T-helper 2 cell treated with Interferon-gamma antibody and Interleukin-4, amounts not matched to agents 100 ng/mL and 5 ng/mL, for 36 hours (primary cell): ENCODE results near the gene CCDC136. TPM values are rescaled to one million over a fixed set of nuclear protein-coding genes. Genes with fewer than 3 reads are reported as not detected.

Source experiments
- intact Hi-C: fragments of 100-400 bp; cut with micrococcal nuclease; formaldehyde crosslinking; loops from one replicate; pipeline ENCODE4 v1.15.1; 2023
- total RNA-seq: library from RNA; stranded (reverse); gene quantifications from 2 replicates; pipeline ENCODE4 v1.2.3, GENCODE V29; 2022

The CCDC136 gene
- total RNA-seq, 1 donor from 2014 or later, result 13.5 TPM

GRCh38 chr7:128843938-128844621 is 52.3 kb downstream of the CCDC136 start:
- intact Hi-C loops, result loop anchor here (2.0 kb wide), 1 partner anchor 39 kb away; no protein-coding TSS in a partner anchor

- intact Hi-C loops, result no loop called here
These were observed 53.1 kb downstream of the CCDC136 start for GRCh38 chr7:128844777-128845311.

- intact Hi-C loops, result no loop called here
These were observed 53.7 kb downstream of the CCDC136 start for GRCh38 chr7:128845475-128845874.

GRCh38 chr7:128845987-128846386 is 54.2 kb downstream of the CCDC136 start:
- intact Hi-C loops, result no loop called here

DNA sequence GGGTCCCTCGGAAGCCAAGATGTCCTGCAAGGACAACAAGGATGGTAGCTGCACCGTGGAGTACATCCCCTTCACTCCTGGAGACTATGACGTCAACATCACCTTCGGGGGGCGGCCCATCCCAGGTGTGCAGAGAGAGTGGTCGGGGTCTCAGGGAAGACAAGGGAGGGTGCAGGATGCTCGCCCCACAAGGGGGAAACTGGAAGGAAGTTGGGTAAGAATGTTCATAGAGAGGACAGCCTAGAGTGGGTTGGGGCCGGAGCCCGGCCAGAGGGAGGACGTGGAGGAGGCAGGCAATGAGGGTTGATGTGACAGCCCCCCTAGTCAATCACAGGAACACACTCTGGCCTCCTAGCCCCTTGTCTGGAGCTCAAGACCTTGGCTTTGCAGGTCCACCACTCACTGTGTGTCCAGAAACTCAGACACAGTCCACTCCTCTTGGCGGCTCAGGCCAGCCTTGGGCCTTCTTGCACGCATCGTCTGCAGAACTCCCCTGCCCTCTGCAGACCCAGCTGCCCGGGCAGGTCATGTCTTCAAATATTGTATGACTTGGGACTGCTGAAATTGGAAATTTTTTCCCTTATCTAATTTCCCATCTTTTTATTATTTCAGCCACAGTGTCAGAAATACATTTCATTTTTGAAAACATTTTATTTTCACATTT is 55.1 kb downstream of the CCDC136 start:
- intact Hi-C loops, result no loop called here

DNA sequence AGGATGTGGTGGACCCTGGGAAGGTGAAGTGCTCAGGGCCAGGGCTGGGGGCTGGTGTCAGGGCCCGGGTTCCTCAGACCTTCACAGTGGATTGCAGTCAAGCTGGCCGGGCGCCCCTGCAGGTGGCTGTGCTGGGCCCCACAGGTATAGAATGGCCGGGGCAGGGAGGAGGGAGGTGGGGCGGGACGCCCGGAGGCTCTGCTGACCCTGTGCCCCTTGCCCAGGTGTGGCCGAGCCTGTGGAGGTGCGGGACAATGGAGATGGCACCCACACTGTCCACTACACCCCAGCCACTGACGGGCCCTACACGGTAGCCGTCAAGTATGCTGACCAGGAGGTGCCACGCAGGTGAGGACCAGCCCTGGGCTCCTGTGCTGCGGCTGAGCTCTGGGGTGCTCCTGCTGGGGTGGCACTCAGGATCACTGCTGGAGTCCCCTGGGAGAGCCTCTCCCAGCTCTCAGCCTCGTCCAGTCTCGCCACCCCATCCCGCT is 56.0 kb downstream of the CCDC136 start:
- intact Hi-C loops, result no loop called here

- intact Hi-C loops, result no loop called here
These were observed 56.8 kb downstream of the CCDC136 start for GRCh38 chr7:128848289-128849155.

- intact Hi-C loops, result no loop called here
These were observed 57.4 kb downstream of the CCDC136 start for GRCh38 chr7:128849156-128849515.

DNA sequence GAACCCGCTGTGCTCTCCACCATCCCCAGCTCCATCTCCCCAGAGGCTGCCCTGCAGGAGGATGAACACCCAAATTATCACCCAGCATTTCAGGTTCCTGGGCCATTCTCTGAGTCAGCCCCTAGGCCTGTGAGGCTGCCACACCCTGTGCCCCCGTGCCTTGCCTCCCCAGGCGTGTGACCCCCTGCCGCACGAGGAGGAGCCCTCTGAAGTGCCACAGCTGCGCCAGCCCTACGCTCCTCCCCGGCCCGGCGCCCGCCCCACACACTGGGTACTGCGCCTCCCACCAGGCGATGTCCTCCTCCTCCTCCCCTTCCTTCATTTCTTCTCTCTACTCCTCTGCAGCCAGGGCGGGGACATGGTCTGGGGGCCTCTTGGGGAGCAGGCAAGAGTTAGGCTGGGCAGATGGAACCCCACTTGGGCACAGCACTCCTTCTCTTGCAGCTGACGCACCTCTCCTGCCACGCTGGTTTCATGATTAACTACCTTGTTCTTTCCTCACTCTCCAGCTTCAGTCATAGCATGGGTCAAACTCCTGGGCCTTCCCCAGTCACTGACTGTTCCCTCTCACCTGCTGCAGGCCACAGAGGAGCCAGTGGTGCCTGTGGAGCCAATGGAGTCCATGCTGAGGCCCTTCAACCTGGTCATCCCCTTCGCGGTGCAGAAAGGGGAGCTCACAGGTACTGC is 58.2 kb downstream of the CCDC136 start:
- intact Hi-C loops, result no loop called here

GRCh38 chr7:128852537-128853254 is 60.9 kb downstream of the CCDC136 start:
- intact Hi-C loops, result no loop called here

DNA sequence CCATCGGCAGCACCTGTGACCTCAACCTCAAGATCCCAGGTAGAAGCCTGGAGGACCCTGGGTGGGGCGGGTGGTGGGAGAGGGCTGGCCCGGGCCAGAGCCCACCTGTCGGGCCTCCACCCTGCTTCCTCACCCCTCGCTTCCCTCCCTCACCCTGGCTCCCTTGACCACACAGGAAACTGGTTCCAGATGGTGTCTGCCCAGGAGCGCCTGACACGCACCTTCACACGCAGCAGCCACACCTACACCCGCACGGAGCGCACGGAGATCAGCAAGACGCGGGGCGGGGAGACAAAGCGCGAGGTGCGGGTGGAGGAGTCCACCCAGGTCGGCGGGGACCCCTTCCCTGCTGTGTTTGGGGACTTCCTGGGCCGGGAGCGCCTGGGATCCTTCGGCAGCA is 62.0 kb downstream of the CCDC136 start:
- intact Hi-C loops, result no loop called here

- intact Hi-C loops, result no loop called here
These were observed 62.6 kb downstream of the CCDC136 start for GRCh38 chr7:128854396-128854795.

GRCh38 chr7:128855559-128855958 is 63.8 kb downstream of the CCDC136 start:
- intact Hi-C loops, result no loop called here

DNA sequence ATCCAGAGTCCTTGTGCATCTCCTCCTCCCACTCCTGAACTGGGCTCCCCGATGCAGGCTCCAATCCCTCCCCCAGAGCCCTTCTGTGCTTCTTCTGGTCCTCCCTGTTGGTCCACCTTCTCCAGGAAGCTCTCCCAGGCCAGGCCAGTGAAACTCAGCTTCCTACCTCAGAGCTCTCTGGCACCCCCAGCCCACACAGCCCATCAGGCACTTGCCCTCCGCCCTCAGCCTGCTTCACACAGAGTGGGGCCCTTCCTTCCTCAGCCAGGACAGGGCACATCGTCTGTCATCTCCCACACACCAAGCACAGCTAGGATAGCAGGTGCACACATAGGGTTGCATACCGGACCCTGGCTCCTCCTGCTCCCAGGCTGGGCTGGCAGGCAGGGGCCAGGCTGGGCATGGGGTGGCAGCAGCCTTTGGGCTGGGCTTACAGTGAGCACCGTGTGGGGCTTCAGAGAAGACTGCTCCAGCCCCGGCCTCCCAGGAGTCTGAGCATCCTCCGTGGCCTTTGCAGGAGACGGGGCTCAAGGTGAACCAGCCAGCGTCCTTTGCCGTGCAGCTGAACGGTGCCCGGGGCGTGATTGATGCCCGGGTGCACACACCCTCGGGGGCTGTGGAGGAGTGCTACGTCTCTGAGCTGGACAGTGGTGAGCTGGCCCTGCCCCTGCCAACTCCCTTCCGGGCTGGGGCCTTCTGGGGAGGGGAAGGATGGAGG is 64.4 kb downstream of the CCDC136 start:
- intact Hi-C loops, result no loop called here

GRCh38 chr7:128858380-128859231 is 66.8 kb downstream of the CCDC136 start:
- intact Hi-C loops, result no loop called here

GRCh38 chr7:128859232-128860157 is 67.7 kb downstream of the CCDC136 start:
- intact Hi-C loops, result loop anchor here (5.0 kb wide), 2 partner anchors 402 to 452 kb away; partner anchors contain the start of genes HILPDA and IMPDH1
